ENCODE measurements around the gene RGS3.

RGS3 gene

GRCh38 chr9:113573046-113573958, 109.8 kb downstream of the RGS3 start:
- Histone ChIP-seq H2BK5ac (ENCODE audit: low read length) (no peak overlapping the region), H3K36me3 (ENCODE audit: control insufficient read depth, insufficient read depth, low read length) (no peaks in the 10 kb centered on the region), H3K27ac (ENCODE audit: low read depth, low read length) (no peak overlapping the region), H3K23ac (ENCODE audit: low read length) (no peak overlapping the region), H3K4me1 (ENCODE audit: control insufficient read depth, low read depth, low read length) (no peaks in the 10 kb centered on the region), H3K4me2 (ENCODE audit: low read length) (no peak overlapping the region), H3K18ac (ENCODE audit: low read length) (no peak overlapping the region), H2BK120ac (ENCODE audit: low read depth, low read length) (no peak overlapping the region), H2AK5ac (ENCODE audit: low read length) (no peak overlapping the region), H4K5ac (ENCODE audit: low read length) (no peak overlapping the region), H3K56ac (ENCODE audit: low read length) (no peak overlapping the region), H3K79me1 (ENCODE audit: low read length) (no peaks in the 10 kb centered on the region), H3K9ac (ENCODE audit: low read length) (no peak overlapping the region), H3K79me2 (ENCODE audit: control insufficient read depth, insufficient read depth, low read length) (no peaks in the 10 kb centered on the region), H3K4me3 (ENCODE audit: low read length) (no peak overlapping the region), H4K8ac (ENCODE audit: low read depth, low read length) (no peak overlapping the region), H2BK15ac (replicated peaks; ENCODE audit: low read depth) (no peak overlapping the region), H3K27me3 (ENCODE audit: insufficient read depth, low read length, poor library complexity) (no peaks in the 10 kb centered on the region), H3K4ac (ENCODE audit: low read depth, low read length) (no peak overlapping the region)
- no CpG with 5 or more reads among the region's 11 CpGs for WGBS (ENCODE audit: extremely low coverage, insufficient coverage, low lambda C conversion rate)
- DNase-seq, result peak; percentile 49

- H3K9ac ChIP-seq (ENCODE audit: low read length), result no peak overlapping the region
- no peaks in the 10 kb centered on the region for H3K36me3 ChIP-seq (ENCODE audit: control insufficient read depth, insufficient read depth, low read length)
- H3K27ac ChIP-seq (ENCODE audit: low read depth, low read length), result no peak overlapping the region
- H3K27me3 ChIP-seq (ENCODE audit: insufficient read depth, low read length, poor library complexity), result no peaks in the 10 kb centered on the region
- no peak overlapping the region for H3K4me3 ChIP-seq (ENCODE audit: low read length)
- H2AK5ac ChIP-seq (ENCODE audit: low read length), result no peak overlapping the region
- no peaks in the 10 kb centered on the region for H3K4me1 ChIP-seq (ENCODE audit: control insufficient read depth, low read depth, low read length)
- H3K56ac ChIP-seq (ENCODE audit: low read length), result no peak overlapping the region
- no peaks in the 10 kb centered on the region for H3K79me1 ChIP-seq (ENCODE audit: low read length)
- H2BK15ac ChIP-seq (replicated peaks; ENCODE audit: low read depth), result no peak overlapping the region
- WGBS (ENCODE audit: extremely low coverage, insufficient coverage, low lambda C conversion rate), result no CpG with 5 or more reads among the region's 2 CpGs
- H3K18ac ChIP-seq (ENCODE audit: low read length), result no peak overlapping the region
- no peak overlapping the region for H3K4ac ChIP-seq (ENCODE audit: low read depth, low read length)
- no peak for DNase-seq
- no peak overlapping the region for H3K23ac ChIP-seq (ENCODE audit: low read length)
- no peak overlapping the region for H4K8ac ChIP-seq (ENCODE audit: low read depth, low read length)
- no peak overlapping the region for H4K5ac ChIP-seq (ENCODE audit: low read length)
- H3K4me2 ChIP-seq (ENCODE audit: low read length), result no peak overlapping the region
- no peak overlapping the region for H2BK120ac ChIP-seq (ENCODE audit: low read depth, low read length)
- H2BK5ac ChIP-seq (ENCODE audit: low read length), result no peak overlapping the region
- no peaks in the 10 kb centered on the region for H3K79me2 ChIP-seq (ENCODE audit: control insufficient read depth, insufficient read depth, low read length)
Observed at GRCh38 chr9:113573959-113574352, 110.4 kb downstream of the RGS3 start.

GRCh38 chr9:113574441-113575262, 111.1 kb downstream of the RGS3 start:
- H4K8ac ChIP-seq (ENCODE audit: low read depth, low read length), result no peak overlapping the region
- WGBS (ENCODE audit: extremely low coverage, insufficient coverage, low lambda C conversion rate), result no CpG with 5 or more reads among the region's 14 CpGs
- H3K9ac ChIP-seq (ENCODE audit: low read length), result no peak overlapping the region
- no peak overlapping the region for H3K4me3 ChIP-seq (ENCODE audit: low read length)
- H2BK5ac ChIP-seq (ENCODE audit: low read length), result no peak overlapping the region
- H3K18ac ChIP-seq (ENCODE audit: low read length), result no peak overlapping the region
- DNase-seq, result no peak
- H2BK15ac ChIP-seq (replicated peaks; ENCODE audit: low read depth), result no peak overlapping the region
- H3K4me2 ChIP-seq (ENCODE audit: low read length), result no peak overlapping the region
- H3K79me2 ChIP-seq (ENCODE audit: control insufficient read depth, insufficient read depth, low read length), result no peaks in the 10 kb centered on the region
- no peak overlapping the region for H3K56ac ChIP-seq (ENCODE audit: low read length)
- H4K5ac ChIP-seq (ENCODE audit: low read length), result no peak overlapping the region
- H3K36me3 ChIP-seq (ENCODE audit: control insufficient read depth, insufficient read depth, low read length), result no peaks in the 10 kb centered on the region
- H3K4me1 ChIP-seq (ENCODE audit: control insufficient read depth, low read depth, low read length), result no peaks in the 10 kb centered on the region
- H3K23ac ChIP-seq (ENCODE audit: low read length), result no peak overlapping the region
- H2AK5ac ChIP-seq (ENCODE audit: low read length), result no peak overlapping the region
- no peaks in the 10 kb centered on the region for H3K79me1 ChIP-seq (ENCODE audit: low read length)
- no peak overlapping the region for H3K27ac ChIP-seq (ENCODE audit: low read depth, low read length)
- no peak overlapping the region for H2BK120ac ChIP-seq (ENCODE audit: low read depth, low read length)
- H3K4ac ChIP-seq (ENCODE audit: low read depth, low read length), result no peak overlapping the region
- no peaks in the 10 kb centered on the region for H3K27me3 ChIP-seq (ENCODE audit: insufficient read depth, low read length, poor library complexity)

GRCh38 chr9:113577525-113578261, 114.2 kb downstream of the RGS3 start:
- Histone ChIP-seq H3K27ac (ENCODE audit: low read depth, low read length) (no peak overlapping the region), H3K27me3 (ENCODE audit: insufficient read depth, low read length, poor library complexity) (no peaks in the 10 kb centered on the region)

GRCh38 chr9:113578279-113578865, 114.8 kb downstream of the RGS3 start:
- Histone ChIP-seq H3K27me3 (ENCODE audit: insufficient read depth, low read length, poor library complexity) (no peaks in the 10 kb centered on the region), H3K36me3 (ENCODE audit: control insufficient read depth, insufficient read depth, low read length) (no peaks in the 10 kb centered on the region), H3K23ac (ENCODE audit: low read length) (no peak overlapping the region), H3K9ac (ENCODE audit: low read length) (no peak overlapping the region), H3K4me2 (ENCODE audit: low read length) (no peak overlapping the region), H3K4ac (ENCODE audit: low read depth, low read length) (no peak overlapping the region), H3K79me1 (ENCODE audit: low read length) (no peaks in the 10 kb centered on the region), H3K79me2 (ENCODE audit: control insufficient read depth, insufficient read depth, low read length) (no peaks in the 10 kb centered on the region), H3K56ac (ENCODE audit: low read length) (no peak overlapping the region), H3K27ac (ENCODE audit: low read depth, low read length) (no peak overlapping the region), H2BK15ac (replicated peaks; ENCODE audit: low read depth) (no peak overlapping the region), H2BK120ac (ENCODE audit: low read depth, low read length) (no peak overlapping the region), H3K18ac (ENCODE audit: low read length) (no peak overlapping the region), H3K4me3 (ENCODE audit: low read length) (no peak overlapping the region), H2BK5ac (ENCODE audit: low read length) (no peak overlapping the region), H4K5ac (ENCODE audit: low read length) (no peak overlapping the region), H2AK5ac (ENCODE audit: low read length) (no peak overlapping the region), H4K8ac (ENCODE audit: low read depth, low read length) (no peak overlapping the region), H3K4me1 (ENCODE audit: control insufficient read depth, low read depth, low read length) (no peaks in the 10 kb centered on the region)
- WGBS (ENCODE audit: extremely low coverage, insufficient coverage, low lambda C conversion rate), result no CpG with 5 or more reads among the region's 3 CpGs
- no peak for DNase-seq

More at GRCh38 chr9:113577525-113578261, 114.2 kb downstream of the RGS3 start:
- Histone ChIP-seq H3K4me1 (ENCODE audit: control insufficient read depth, low read depth, low read length) (no peaks in the 10 kb centered on the region), H4K8ac (ENCODE audit: low read depth, low read length) (no peak overlapping the region), H3K18ac (ENCODE audit: low read length) (no peak overlapping the region), H3K79me2 (ENCODE audit: control insufficient read depth, insufficient read depth, low read length) (no peaks in the 10 kb centered on the region), H3K79me1 (ENCODE audit: low read length) (no peaks in the 10 kb centered on the region), H3K4me3 (ENCODE audit: low read length) (no peak overlapping the region), H2AK5ac (ENCODE audit: low read length) (no peak overlapping the region), H3K9ac (ENCODE audit: low read length) (no peak overlapping the region), H3K4me2 (ENCODE audit: low read length) (no peak overlapping the region), H4K5ac (ENCODE audit: low read length) (no peak overlapping the region), H2BK5ac (ENCODE audit: low read length) (no peak overlapping the region), H3K56ac (ENCODE audit: low read length) (no peak overlapping the region), H2BK120ac (ENCODE audit: low read depth, low read length) (no peak overlapping the region), H2BK15ac (replicated peaks; ENCODE audit: low read depth) (no peak overlapping the region), H3K23ac (ENCODE audit: low read length) (no peak overlapping the region), H3K36me3 (ENCODE audit: control insufficient read depth, insufficient read depth, low read length) (no peaks in the 10 kb centered on the region), H3K4ac (ENCODE audit: low read depth, low read length) (no peak overlapping the region)
- DNase-seq, result no peak
- no CpG with 5 or more reads among the region's 11 CpGs for WGBS (ENCODE audit: extremely low coverage, insufficient coverage, low lambda C conversion rate)
